ENCODE data around the gene CERS2.

The CERS2 gene

DNA sequence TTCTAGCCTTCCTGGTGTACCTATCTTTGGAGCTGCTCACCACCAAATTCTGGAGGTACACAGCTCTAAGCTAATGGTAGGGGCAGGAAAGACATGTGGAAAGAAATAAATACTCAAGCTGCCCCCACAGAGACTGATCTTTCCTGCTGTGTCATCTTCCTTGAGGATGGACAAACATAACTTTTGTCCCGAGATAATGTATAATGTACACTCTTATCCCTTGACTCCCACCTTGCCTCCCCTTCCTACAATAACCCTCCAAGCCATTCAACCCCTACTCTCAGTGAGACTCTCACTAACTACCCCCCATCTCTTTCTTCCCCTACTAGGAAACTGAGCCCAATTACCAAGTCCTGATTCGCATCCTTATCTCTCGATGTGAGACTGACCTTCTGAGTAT, 19.6 kb upstream of the CERS2 start:
- Histone ChIP-seq H3K36me3 (peaks cover 14 to 34% (median 27%) of the 10 kb centered on the region in 11 experiments; a peak in 21 of 22 replicates), H3K4me3 (no peak overlapping the region), H4K20me1 (0 out of 22 replicates have a peak, but pooled peaks cover 0 to 6% (median 0%) of the 10 kb centered on the region in 11 experiments), H3K4me1 (peaks cover 5 to 15% (median 10%) of the 10 kb centered on the region in 10 experiments), H3K4me2 (no peak overlapping the region), H3K9ac (no peak overlapping the region), H3K27me3 (no peaks in the 10 kb centered on the region), H3K27ac (no peak overlapping the region), H3K9me3 (replicated peaks in 1 of 11) (no peaks in the 10 kb centered on the region)
- no peak for TF ChIP-seq Cebpa-rat (IDR thresholded peaks at IDR 0.05)

DNA sequence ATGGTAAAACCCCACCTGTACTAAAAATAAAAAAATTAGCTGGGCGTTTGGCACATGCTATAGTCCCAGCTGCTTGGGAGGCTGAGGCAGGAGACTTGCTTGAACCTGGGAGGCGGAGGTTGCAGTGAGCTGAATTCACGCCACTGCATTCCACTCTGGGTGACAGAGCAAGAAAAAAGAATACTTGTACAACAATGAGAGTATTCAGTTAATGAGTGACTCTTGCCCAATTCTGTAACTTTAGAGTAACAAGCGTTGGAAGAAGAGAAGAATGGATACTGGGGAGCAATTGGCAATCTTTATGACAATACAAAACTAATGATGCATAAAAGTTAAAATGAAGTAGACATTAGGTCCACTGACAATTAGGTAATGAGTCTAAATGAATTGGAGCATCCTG, 18.0 kb upstream of the CERS2 start:
- H3K9me3 ChIP-seq (replicated peaks in 1 of 11), result no peaks in the 10 kb centered on the region
- H3K27ac ChIP-seq, result no peak overlapping the region
- 0 out of 22 replicates have a peak, but pooled peaks cover 0 to 3% (median 0%) of the 10 kb centered on the region in 11 experiments for H4K20me1 ChIP-seq
- TF ChIP-seq Cebpa-rat (IDR thresholded peaks at IDR 0.05), result no peak
- no peaks in the 10 kb centered on the region for H3K27me3 ChIP-seq
- H3K9ac ChIP-seq, result no peak overlapping the region
- no peak overlapping the region for H3K4me2 ChIP-seq
- H3K4me1 ChIP-seq, result peaks cover 0 to 8% (median 4%) of the 10 kb centered on the region in 10 experiments; a peak in 7 of 20 replicates
- H3K36me3 ChIP-seq, result peaks cover 8 to 19% (median 12%) of the 10 kb centered on the region in 11 experiments; a peak in 19 of 22 replicates
- no peak overlapping the region for H3K4me3 ChIP-seq

DNA sequence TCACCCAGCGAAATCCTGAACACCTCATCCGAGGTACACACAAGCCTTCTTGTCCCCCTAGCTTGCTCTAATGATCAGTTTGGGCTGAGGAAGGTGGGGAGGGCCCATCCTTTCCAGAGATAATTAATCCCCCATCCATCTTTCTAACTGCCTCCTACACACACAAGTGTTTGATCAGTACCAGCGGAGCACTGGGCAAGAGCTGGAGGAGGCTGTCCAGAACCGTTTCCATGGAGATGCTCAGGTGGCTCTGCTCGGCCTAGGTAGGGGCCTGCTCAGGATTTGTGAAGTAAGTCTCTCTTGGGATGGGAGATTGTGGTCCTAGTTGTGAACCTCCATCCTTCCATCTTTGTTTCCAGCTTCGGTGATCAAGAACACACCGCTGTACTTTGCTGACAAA, 13.3 kb upstream of the CERS2 start:
- no peak for TF ChIP-seq Cebpa-rat (IDR thresholded peaks at IDR 0.05)
- H4K20me1 ChIP-seq, result no peaks in the 10 kb centered on the region

DNA sequence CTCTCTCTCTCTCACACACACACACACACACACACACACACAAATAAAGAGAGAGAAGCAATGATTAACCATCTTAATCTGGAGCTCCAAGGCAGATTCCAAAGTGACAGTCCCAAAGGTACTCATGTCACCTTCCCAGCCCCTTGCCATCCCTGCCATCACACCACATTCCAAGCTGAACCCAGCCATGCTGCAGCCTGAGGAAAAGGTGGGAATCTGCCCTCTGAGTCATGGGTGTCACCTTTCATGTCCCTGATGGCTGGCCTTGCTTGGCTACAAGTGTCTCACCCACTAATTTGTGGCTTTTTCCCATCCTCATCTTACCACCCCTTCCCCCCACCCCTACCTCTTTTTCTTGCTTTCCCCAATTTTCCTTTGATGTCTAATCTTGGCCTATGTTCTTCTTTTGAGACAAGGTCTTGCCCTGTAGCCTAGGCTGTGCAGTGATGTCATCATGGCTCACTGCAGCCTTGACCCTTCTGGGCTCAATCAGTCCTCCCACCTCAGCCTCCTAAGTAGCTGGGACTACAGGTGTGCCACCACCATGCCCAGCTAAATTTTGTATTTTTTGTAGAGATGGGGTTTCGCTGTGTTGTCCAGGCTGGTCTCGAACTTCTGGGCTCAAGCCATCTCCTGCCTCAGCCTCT, 10.7 kb upstream of the CERS2 start:
- TF ChIP-seq Cebpa-rat (IDR thresholded peaks at IDR 0.05), result no peak
- Histone ChIP-seq H3K4me1 (peaks cover 17 to 28% (median 23%) of the 10 kb centered on the region in 10 experiments; a peak in 19 of 20 replicates), H3K9ac (no peak overlapping the region), H3K9me3 (replicated peaks in 1 of 11) (no peaks in the 10 kb centered on the region), H4K20me1 (no peaks in the 10 kb centered on the region), H3K4me3 (no peak overlapping the region), H3K27me3 (no peaks in the 10 kb centered on the region), H3K36me3 (no peaks in the 10 kb centered on the region), H3K4me2 (no peak overlapping the region), H3K27ac (no peak overlapping the region)

More for the DNA sequence above, 13.3 kb upstream of the CERS2 start:
- Histone ChIP-seq H3K4me2 (no peak overlapping the region), H3K27me3 (no peaks in the 10 kb centered on the region), H3K4me3 (no peak overlapping the region), H3K4me1 (peaks cover 0 to 4% (median under 1%) of the 10 kb centered on the region in 10 experiments; a peak in 5 of 20 replicates), H3K9me3 (replicated peaks in 1 of 11) (no peaks in the 10 kb centered on the region), H3K36me3 (no peaks in the 10 kb centered on the region), H3K9ac (no peak overlapping the region), H3K27ac (no peak overlapping the region)

DNA sequence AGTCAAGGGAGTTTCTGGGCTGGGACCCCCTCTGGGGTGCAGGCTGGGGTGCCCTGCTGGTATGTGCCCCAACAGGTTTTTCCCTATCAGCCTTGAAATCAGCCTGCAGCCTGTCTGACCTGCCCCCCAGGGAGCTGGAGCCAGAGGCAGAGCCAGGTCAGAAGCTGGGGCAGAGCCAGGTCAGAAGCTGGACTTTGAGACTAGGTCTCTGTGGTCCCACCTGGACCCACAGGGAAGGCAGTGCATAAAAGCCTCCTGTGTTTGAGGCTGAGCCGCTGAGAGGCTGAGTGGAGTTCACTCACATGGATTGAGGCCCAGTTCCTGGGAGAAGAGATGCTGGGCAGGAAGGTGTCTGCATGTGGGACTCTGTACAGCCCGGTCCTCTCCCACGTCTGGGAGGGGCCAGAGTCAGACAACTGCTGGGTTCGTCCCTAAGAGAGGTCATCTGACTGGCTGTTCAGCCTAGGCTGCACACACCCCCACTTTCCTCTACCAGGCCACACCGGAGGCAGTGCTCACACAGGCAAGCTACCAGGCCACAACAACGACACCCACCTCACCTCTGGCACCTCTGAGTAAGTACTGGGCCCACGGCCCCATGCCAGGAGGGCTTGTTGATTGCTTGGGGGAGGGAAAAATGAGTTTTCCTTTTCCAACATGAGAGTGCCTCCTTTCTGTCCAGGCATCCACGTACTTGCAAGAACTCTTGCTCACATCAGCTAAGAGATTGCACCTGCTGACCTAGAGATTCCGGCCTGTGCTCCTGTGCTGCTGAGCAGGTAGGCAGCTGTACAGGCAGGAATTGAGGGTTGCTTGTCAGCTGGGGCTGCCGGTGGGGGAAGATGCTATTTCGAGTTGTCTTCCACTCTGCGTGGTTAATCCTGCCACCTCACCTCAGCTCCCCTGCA, 7.4 kb upstream of the CERS2 start, which contains the start of gene ANXA9:
ANXA9 (plus strand) TSS at position 488 of the 908 bp plus-strand sequence. CDS start 814 bp downstream, outside the sequence.
- H3K9me3 ChIP-seq (replicated peaks in 1 of 11), result no peaks in the 10 kb centered on the region
- peak within 1 kb of the TSS; percentile 33 to 83 (median 56) for H3K4me2 ChIP-seq
- peak within 1 kb of the TSS in 4 of 11 experiments; percentile 21 to 45 (median 29); a peak in 7 of 22 replicates for H3K27ac ChIP-seq
- H3K27me3 ChIP-seq, result no peaks in the 10 kb centered on the region
- peak within 1 kb of the TSS in 8 of 11 experiments; percentile 0 to 50 (median 32); a peak in 7 of 22 replicates for H3K9ac ChIP-seq
- TF ChIP-seq Cebpa-rat (IDR thresholded peaks at IDR 0.05), result no peak
- H3K4me1 ChIP-seq, result peaks cover 41 to 57% (median 48%) of the 10 kb centered on the region in 10 experiments
- no peak within 1 kb of the TSS; a peak in 1 of 20 replicates for H3K4me3 ChIP-seq
- H3K36me3 ChIP-seq, result no peaks in the 10 kb centered on the region
- no peaks in the 10 kb centered on the region for H4K20me1 ChIP-seq

DNA sequence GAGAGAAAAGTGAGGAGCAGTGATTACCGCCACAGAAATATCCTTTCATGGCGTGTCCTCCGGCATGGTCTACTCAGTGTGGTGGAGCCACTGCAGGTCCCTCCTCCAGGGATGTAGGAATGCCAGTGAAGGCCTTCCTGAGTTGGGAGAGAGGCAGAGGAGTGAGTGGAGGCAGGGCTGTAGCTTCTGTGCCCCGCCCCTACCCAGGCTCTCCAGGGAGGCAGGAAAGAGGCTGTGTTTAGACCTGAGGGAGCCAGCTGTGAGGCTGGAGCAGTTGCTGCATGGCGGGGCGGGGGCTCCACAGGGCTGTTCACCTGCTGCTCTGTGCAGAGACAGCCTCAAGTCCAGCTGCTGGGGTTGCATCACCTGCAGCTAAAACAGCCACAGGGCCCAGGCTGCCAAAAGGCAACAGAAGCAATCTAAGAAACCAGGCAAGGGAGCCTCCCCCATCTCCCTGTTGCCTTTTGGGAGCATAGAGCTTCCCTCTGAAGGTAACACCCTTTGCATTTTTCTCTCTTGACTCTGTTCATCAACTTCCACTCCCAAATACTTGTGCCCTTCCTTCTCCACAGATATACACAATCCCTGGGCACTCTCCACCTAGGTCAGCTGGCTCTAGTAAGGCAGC, 6.7 kb upstream of the CERS2 start:
- no peak for TF ChIP-seq Cebpa-rat (IDR thresholded peaks at IDR 0.05)
- Histone ChIP-seq H3K9me3 (replicated peaks in 1 of 11) (no peaks in the 10 kb centered on the region), H3K27ac (peak overlapping the region in 4 of 11 experiments; percentile 21 to 45 (median 29); a peak in 7 of 22 replicates), H3K36me3 (no peaks in the 10 kb centered on the region), H3K9ac (peak overlapping the region in 7 of 11 experiments; percentile 0 to 50 (median 28); a peak in 5 of 22 replicates), H3K27me3 (no peaks in the 10 kb centered on the region), H4K20me1 (no peaks in the 10 kb centered on the region), H3K4me2 (peak overlapping the region; percentile 33 to 83 (median 56); a peak in 21 of 22 replicates), H3K4me3 (no peak overlapping the region; a peak in 1 of 20 replicates), H3K4me1 (peaks cover 49 to 65% (median 56%) of the 10 kb centered on the region in 10 experiments)

DNA sequence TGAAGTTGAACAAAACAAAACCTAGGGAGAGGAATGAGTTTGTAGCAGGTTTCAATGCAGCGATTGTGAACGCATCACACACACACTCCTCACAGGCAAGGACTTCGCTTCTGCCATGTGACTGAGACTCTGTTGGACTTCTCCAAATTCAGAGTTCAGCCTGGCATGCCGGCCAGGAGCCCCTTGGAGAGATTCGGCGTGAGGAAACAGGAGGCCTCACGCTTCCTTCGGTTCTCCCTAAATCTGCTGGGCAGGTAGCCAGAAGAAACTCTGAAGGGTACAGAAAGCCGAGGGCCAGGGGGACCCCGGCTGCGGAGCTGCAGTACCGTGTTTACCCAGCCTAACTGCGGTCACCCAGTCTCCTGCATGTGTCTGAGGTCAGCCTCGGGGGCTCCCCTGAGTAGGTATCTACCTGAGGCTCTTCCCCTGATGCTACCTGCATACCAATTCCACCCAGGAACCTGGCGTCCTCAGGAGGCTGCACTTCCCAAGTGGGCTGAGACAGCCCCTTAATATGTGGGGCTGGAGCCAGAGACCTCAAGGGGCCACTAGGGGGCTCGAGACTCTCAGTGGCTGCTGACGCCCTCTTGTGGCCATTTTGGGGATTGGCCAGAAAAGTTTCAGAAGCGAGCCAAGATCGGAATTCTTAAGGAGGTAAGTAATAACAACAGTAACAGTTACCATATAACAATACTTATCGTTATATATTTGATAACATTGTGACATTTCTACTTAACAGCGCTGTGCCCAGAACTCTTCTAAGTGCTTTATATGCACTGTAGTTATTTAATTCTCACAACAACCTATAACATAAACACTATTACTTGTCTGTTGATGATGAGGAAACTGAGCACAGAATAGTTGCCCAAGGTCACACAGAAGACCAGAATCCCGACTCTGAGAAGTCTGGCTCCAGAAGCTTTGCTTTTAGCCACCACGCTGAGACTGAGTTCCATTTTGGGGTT, 4.7 kb upstream of the CERS2 start:
- Histone ChIP-seq H3K9me3 (replicated peaks in 1 of 11) (no peaks in the 10 kb centered on the region), H3K27ac (peak overlapping the region in 10 of 11 experiments; percentile 13 to 81 (median 59); a peak in 18 of 22 replicates), H3K4me2 (peak overlapping the region; percentile 76 to 98 (median 89)), H3K27me3 (no peaks in the 10 kb centered on the region), H4K20me1 (no peaks in the 10 kb centered on the region), H3K4me3 (peak overlapping the region in 8 of 10 experiments; percentile 17 to 59 (median 39); a peak in 12 of 20 replicates), H3K4me1 (peaks cover 61 to 77% (median 69%) of the 10 kb centered on the region in 10 experiments), H3K9ac (peak overlapping the region; percentile 10 to 71 (median 64); a peak in 20 of 22 replicates), H3K36me3 (no peaks in the 10 kb centered on the region)
- TF ChIP-seq Cebpa-rat (IDR thresholded peaks at IDR 0.05), result no peak

All from BLaER1 treated with 17β-estradiol and CSF1 and Interleukin-3, amounts not matched to agents 10 nM and 100 nM (cell line).